Measurements from ENCODE around the gene HEPN1.

HEPN1 gene

DNA sequence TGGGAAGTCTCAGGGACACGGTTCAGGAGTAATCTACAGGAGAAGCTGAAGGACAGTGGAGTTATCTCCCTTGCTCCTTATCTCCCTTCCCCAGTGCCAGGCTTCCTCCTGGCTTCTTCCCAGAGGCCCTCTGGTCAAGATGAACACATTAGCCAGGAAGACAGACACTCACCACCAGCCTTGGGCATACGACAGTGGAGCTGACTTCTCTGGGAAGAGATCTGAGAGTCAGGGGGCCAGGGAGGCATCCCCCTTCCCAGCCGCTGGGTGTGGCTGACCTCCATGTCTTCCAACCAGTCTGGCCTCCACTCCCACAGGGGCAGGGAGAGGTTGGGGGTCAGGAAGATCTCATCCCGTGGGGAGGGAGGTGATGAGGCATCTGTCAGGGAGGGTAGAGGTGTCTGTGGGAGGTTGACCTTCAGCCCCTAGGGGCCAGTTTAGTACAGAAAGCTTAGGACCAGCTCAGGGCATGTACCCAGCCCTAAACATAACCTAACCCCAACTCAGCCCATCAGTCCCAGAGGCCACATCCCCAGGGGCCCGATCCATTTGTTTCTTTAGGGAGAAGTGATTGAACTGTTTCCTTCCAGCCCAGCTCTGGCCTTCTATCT, 34.1 kb upstream of the HEPN1 start:
- DNase-seq: no peak

DNA sequence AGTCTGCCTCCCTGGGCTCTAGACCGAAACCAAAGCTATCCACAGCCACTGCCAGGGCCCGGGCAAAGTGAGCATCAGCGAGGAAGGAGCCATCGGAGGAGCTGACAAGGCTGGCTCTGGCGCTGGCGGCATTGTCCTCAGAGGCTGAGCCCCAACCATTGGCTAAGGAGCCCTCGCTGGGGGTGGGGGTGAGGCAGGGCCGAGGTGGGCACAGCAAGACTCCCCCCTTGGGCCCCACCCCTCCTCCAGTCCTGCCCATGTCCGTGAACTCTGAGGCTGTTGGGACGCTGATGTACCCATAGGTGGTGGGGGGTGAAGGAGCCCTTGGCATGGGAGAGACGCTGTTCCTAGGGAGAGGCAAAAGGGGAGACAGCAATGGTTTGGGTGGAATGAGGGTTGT, 32.6 kb upstream of the HEPN1 start:
- no peak for DNase-seq

DNA sequence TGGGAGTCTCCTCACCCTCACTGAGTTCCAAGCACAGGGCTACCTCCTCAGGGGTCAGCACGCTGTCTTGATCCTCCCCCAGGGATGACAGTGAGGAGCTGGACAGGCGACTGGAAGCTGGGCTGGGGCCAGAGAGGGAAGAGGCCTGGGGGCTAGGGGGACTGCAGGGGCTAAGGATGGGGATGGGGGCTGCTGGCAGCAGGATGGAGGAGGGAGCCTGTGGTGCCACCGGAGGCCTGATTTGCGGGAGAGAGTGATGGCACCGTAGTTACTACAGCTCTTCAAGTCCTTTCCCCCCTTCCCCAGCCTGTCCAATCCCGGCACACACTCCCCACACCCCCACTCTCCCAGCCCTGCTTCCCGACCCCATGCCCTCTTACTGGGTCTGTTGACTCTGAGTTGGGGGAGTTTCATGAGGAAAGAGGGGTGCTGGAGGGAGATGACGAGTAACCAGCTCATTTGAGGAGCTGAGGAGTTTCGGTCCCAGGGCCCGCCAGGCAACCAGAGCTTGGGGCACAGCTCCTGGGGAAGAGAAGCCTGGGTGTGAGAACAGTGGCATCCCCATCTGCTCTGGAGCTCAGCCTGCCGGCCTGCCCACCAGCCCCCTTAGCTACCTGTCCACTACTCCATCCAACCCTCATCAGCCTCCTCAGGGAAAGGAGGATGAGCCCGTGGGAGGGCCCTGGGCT, 31.9 kb upstream of the HEPN1 start:
- DNase-seq: no peak

DNA sequence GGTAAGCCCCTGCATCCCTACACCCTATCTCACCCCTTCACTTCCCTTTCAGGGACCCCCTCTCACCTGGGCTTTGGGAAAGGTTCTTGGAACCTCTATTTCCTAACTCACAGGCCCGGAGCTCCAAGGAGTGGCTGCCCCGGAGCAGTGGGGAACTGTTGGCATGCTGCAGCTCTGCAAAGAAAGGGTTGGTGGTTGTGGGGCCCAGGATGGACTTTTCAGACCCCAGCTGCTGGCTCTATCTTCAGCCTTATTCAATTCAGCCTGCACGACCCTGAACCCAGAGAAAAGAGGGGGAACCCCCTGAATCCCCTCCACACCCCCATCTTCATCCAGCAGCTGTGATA, 31.4 kb upstream of the HEPN1 start:
- no peak for DNase-seq

DNA sequence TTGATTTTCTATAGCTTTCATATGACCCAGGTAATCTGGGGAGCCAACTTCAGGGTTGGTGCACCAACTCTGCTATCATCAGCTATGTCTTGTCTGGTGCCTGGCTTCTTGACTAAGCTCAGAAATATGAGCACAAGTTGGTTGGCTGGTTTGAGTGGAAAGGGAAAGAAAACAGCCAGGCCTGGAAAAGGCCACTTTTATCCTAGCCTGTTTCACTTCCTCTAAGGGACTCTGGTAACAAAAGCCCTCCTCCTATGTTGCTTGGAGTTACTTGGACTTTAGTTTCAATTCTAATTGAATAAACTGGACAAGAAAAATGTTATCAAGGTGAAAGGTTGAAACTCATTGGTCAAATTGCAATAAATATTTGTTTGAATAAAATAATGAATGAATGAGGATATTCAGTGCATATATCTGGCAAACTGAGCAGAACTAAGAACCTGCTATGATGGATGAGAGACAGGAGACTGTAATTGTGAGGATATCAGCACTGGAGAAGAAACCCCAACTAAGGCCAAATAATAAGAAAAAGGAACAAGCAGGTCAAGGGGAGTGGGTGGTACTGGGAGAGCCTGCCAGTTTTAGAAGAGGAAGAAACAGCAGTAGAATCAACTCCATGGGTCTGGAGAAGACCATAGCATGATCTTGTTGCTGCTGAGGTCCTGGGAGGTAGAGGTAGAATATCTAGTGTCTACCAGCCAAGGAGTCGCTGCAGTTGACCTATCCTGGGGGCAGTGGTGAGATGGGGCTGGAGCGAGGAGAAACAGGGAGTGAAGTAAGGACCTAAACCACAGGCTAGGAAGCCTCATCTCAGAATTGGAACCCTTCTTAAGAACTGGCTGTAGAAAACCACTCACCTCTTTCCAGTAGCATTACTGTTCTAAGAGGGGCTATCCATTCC, 29.6 kb upstream of the HEPN1 start:
- no peak for DNase-seq

DNA sequence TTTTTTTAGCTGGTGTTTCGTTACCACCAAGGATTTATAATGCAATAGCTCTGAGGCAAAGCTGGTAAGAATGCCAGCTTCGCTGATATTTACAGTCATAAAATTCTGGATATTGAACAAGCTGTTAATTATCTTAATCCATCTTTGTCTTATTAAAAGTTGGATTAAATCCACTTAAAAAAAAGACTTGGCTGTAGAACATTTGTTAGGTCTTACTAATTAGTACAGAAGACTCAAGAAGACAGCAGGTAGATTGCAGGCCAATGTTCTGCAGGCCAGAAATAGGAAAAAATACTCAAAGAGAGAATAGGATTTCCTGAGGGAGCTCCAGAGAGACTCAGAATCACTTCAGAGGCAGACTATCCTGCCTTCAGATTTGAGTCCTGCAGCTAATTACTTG, 28.9 kb upstream of the HEPN1 start:
- no peak for DNase-seq

DNA sequence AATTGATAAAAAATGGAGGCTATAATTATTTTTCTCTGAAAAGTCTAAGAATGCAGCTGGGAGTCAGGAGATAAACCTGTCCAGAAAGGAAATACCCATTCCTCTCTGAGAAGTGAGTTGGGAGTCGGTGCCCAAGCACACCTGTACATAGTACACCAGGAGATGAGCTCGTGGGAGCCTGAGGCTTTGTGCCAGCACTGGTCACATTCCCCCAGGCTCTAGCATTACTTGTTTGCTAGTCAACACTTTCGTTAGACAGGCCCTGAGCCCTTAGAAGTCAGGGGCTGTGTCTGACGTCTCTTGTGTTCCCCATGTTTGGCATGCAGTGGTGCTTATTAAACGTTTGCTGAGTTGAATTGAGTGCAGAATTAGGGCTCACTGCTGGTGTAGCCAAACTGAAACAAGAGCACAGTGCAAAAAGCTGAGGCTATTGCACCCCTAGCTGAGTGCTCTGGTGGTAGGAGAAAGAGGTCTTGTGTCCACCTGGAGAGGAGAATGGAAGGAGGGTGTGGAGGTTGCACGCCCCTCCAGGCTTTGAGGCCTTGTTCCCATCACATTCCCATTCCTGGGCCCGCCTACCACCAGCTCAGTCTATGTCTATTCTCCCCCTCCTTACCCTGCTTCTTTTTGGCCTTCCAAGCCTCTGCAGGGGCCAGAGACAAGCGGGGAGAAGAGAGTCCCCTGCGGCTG, 28.2 kb upstream of the HEPN1 start:
- no peak for DNase-seq

DNA sequence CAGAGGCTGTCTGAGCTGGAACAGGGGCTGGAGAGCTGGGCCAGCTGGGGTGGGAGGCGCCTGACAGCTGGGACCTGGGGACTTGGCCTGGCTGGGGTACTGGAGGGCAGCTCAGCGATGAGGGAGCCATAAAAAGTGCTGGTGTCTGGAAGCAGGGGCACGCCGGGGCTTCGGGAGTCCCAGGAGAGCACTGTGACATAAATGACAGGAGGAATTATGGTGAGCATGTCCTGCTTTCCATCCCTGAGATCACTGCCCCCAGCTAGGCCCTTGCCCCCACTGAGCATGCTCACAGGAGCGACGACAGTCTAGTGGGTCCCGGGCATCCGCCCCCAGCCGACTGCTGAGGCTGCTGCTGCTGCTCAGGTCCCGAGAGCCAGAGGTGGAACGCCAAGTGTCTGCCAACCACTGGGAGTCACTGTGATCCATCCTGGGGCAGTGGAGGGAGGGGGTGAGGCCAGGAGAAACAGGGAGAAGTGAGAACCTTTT, 27.6 kb upstream of the HEPN1 start:
- DNase-seq: no peak

DNA sequence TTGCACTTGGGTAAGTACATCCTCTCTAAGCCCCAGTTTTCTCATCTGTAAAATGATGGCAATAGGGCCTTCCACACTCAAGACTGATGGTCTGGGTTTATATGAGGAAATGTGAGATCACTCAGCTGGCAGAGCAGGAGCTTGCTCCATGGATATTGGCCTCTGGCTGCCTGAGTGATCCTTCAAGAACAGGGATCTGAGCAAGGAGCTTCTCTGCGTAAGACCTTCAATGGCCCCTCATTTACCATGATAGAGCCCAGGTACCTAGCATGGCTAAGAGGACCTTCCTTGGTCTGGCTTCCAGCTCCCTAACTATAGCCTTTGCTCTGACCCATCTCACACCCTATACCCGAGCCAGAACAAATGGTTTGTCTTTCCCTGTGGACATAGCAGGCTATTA, 26.9 kb upstream of the HEPN1 start:
- no peak for DNase-seq

DNA sequence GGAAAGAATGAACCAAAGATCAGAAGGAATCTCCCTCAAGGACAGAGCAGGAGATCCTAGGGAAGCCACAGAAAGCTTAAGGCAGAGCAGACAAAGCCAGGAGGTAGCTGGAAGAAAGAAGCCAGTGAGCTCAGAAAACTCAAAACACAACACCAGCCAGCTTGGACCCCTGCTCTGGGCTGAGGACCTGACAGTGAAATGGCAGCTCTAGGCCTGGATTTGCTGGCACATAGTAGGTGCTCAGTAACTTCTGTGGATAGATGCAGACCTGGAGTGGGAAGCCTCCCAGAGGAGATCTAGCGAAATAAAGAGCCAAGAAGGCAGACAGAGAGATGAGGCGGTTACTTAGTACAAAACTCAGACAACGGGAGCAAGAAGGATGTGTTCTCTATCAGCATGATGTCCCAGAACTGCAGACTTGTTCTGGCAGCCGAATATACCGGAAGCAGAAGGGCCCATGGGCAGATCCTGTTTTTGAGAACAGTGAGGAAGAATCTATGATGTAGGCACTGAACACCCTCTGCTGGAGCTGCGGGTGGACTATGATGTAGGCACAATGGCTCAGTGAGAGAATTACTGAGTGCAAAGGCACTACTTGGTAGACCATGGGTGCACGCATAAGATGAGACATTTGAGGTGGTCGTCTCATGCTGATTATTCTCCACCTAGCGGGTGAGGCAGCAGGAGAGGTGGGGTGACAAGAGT, 26.1 kb upstream of the HEPN1 start:
- DNase-seq: no peak

DNA sequence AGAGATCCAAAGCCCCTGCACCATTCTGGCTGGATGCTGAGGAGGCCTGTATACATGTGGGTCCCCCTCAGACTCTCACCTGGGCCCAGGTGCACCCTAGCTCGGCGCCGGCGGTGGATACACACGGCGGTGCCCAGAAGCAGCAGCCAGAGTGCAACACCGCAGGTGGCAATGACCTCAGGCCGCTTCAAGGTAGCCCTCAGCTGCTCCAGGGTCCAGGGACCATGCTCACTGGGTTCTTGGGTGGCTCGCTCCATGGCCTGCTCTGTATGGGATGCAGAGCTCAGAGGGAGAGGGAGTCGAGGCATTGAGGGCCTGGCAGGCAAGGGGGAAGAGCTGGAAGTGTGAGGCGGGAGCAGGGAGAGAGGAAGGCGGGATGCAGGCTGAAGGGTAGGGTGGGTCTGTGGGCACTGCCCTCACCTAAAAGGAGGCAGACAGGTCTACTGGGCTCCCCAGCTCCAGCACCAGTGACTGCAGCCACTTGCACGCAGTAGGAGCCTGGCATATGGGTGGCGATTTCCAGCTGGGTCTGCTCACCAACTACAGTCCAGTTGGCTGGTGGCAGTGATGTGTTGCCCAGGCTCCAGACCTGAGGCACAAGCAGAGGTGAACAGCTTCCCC, 25.2 kb upstream of the HEPN1 start:
- DNase-seq: no peak

DNA sequence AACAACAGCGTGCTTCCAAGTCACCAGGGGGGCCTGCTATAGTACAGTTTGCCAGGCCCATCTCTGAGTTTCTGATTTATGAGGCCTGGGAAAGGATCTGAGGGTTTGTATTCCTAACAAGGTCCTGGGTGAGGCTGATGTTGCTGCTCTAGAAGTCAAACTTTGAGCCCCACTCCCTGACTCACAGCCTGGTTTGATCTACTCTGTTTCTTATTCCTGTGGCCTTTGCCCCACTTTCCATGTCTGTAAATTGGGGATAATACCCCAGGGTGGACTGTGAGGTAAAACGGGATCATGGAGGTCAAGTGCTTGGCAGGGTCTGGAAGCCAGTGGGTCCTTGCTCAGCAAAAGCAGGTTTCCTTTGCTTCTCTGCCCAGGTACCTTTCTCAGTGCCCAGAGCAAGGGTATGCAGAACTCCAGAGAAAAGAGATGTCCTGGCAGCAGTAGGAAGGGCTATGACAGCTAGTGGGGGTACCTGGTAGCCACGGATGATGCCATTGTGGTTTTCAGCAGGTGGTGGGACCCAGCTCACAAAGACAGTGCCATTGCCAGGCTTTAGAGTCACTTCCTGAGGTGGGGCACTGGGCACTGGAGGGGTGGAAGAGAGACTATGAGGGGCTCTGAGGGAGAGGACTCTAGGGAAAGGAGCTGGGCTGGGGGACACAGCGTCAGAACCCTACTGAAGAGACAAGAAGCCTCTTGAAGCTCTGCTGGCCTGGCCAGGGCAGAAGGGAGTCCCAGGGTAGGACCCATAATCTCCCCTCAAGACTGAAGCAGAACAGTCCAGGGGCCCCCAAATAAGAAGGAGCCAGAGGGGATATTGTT, 24.2 kb upstream of the HEPN1 start:
- DNase-seq: no peak

DNA sequence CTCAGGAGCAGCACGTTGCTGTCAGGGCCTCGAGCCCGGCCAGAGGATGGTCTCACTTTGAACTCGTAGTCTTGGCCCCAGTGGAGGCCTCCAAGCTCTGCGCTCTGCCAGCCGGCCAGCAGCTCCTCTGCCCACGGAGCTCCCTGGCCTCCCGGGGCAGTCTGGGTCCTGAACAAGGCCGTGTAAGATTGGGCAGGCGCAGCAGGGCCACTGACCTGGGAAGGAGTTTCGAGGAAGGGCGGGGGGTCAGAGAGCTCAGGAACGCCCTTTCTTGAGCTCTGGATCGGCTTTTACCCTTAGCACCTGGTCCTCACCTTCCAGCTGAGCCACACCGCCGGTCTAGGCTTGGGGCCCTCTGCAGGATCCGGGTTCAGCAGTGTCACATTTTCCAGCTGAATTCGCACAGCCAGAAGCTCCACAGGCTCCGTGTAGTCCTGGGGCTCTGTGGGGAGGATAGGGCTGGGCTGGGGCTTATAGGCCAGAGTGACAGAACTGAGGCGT, 23.5 kb upstream of the HEPN1 start:
- no peak for DNase-seq

DNA sequence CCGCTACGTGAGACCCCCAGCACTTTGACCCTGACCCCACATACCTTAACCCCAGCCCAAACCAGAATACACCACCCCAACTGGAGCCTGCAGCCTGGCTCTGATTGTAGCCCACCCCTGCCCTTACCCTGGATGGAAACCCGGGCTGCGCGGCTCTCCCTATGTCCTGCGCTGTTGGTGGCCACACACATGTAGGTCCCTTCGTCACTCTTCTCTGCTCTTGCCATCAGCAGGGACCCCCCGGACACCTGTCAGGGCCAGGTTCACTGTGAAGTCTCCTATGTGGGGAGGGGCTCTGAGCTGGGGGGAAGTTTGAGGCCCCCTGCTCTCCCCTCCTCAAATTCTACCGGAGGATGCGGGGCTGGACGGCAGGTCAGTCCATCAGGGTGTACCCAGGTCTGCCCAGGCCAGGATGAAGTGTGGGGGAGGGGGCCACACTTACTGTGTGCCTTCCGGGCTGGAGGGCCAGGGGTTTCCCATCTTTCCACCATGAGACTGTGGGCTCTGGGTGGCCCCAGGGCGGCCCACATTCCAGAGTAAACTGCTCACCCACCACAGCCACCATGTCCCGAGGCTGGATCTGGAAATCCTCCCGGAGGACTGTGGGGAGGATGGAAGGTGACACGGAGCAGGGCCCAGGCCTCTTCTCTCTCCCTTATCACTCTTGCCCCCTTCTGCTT, 22.8 kb upstream of the HEPN1 start:
- no peak for DNase-seq

DNA sequence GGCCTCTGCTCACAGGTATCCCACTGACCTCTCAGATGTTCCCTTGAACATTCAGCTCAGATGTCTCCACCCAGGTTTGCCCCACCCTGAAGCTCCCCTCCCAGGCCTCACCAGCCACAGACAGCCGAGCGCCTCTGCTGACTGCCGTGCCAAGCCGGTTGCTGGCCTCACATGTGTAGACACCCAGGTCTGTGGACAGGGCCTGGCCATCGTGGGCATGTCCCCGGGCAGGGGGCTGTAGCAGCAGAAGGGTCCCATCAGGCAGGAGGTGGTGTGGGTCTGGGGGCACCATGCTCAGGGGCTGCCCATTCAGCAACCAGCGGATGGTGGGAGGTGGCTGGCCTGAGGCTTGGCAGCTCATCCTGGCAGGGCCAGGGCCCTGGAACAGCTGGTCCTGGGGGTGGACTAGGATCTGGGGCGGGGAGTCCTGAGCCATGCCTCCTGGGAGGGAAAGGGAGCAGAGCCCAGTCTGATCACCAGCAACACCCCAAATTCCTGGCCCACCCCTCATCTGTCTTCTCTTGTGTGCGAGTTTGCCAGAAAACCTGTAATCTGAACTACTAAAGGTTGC, 22.1 kb upstream of the HEPN1 start:
- DNase-seq: no peak

DNA sequence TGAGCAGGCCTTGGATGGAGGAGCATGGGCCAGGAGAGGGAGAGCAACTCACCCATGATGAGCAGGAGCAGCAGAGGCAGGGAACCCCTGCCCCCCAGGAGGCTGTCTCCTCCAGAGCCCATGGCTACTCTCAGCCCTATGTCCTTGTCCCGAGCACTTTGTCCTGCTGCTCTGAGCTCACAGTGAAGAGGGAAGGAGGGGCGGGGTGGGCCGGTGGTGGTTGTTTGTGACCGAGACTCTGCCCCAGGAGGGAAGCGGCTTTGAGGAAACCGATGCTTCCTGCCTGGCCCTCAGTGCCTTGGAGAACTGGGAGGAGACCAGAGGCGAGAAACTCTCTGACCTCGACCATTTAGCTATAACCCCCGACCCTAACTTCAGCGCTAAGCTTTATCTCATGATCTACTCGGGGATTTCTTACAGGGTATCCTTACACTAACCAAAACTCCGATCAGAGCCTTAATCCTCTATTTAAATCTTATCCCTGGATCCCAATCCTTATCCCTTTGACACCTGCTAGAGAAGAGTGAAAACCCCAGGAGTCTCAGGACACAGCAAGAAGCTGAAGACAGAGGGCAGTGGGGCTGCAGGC, 21.3 kb upstream of the HEPN1 start, which contains the start of gene ROBO4:
Gene ROBO4 (minus strand): TSS at position 192 of the 589 bp plus-strand sequence. CDS start 70 bp downstream, at position 122.
- DNase-seq: no peak

DNA sequence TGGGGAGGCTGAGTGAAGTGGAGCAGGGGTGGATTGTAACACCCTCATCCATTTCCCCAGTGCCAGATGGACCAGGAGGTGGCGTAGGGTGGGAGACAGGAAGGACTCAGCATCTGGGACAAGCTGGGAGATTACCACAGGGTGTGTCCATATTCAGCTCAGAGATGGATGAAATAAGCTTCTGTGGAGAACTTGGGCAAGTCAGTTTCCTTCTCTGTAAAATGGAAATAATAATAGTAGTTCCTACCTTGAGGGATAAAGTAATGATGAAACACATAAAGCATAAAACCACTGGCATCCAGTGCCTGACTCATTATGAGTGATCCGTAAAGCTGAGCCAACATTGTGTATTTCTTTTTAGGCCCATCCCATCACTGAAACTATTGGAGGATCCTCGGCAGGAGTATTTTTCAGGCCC, 20.8 kb upstream of the HEPN1 start:
- DNase-seq: no peak

DNA sequence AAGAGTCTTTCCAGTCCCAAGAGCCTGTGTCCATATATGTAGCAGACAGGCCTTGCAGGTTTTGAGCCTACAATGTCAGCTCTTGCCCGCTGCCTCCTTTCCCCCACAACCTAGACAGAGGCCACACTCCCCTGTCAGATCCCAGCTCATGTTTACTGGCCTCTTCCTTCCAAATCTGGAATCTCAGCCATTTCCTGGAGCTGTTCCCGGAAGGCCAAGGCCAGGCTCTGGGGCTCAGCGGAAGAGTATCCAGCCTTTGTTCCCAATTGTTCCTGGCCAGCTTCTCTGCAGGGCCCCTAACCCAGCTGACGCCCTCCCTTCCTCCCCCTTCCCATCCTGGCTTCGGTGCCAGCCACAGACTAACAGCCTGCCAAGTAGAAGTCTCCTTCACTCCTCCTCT, 20.3 kb upstream of the HEPN1 start:
- DNase-seq: peak in 42 of 58 donors; percentile 26 to 81 (median 52)

Measured in anterior cingulate cortex (tissue), 58 donors.